SJCRH30 (cell line): ENCODE data around the gene SLC7A8. TPM values are rescaled to one million over a fixed set of nuclear protein-coding genes. Genes with fewer than 3 reads are reported as not detected.

ENCODE experiments used
- DNase-seq, 2 experiments: peaks; one replicate each; pipeline ENCODE4 v3.0.0-alpha.2; 2015 to 2020
- H3K27ac ChIP-seq: fragments of 250-450 bp; sonication (Bioruptor Pico); 2 replicates; pipeline ENCODE4 v1.5.1; 2020; ENCODE audit warnings: mild to moderate bottlenecking, moderate library complexity
- H3K27me3 ChIP-seq: fragments of 250-450 bp; sonication (Bioruptor Pico); 2 replicates; pipeline ENCODE4 v1.5.1; 2020; ENCODE audit warnings: mild to moderate bottlenecking, moderate library complexity
- H3K36me3 ChIP-seq: fragments of 250-450 bp; sonication (Bioruptor Pico); 2 replicates; pipeline ENCODE4 v1.5.1; 2020; ENCODE audit warnings: mild to moderate bottlenecking, moderate library complexity
- H3K4me1 ChIP-seq: fragments of 250-450 bp; sonication (Bioruptor Pico); 2 replicates; pipeline ENCODE4 v1.5.1; 2020; ENCODE audit warnings: mild to moderate bottlenecking, moderate library complexity
- H3K4me3 ChIP-seq: fragments of 250-450 bp; sonication (Bioruptor Pico); 2 replicates; pipeline ENCODE4 v1.5.1; 2020; ENCODE audit warnings: mild to moderate bottlenecking, moderate library complexity
- H3K9me3 ChIP-seq: fragments of 250-450 bp; sonication (Bioruptor Pico); replicated peaks from 2 replicates; pipeline ENCODE4 v1.5.1; 2020; ENCODE audit warnings: mild to moderate bottlenecking, moderate library complexity
- total RNA-seq: library from RNA; depleted of rRNA; stranded (reverse); fragments of >200 nt; shearing (Covaris generic); gene quantifications from 2 replicates; pipeline ENCODE4 v1.2.3, GENCODE V29; 2014

The SLC7A8 gene
- total RNA-seq, 1 experiment from 2014 or later = 0.04 TPM

DNA sequence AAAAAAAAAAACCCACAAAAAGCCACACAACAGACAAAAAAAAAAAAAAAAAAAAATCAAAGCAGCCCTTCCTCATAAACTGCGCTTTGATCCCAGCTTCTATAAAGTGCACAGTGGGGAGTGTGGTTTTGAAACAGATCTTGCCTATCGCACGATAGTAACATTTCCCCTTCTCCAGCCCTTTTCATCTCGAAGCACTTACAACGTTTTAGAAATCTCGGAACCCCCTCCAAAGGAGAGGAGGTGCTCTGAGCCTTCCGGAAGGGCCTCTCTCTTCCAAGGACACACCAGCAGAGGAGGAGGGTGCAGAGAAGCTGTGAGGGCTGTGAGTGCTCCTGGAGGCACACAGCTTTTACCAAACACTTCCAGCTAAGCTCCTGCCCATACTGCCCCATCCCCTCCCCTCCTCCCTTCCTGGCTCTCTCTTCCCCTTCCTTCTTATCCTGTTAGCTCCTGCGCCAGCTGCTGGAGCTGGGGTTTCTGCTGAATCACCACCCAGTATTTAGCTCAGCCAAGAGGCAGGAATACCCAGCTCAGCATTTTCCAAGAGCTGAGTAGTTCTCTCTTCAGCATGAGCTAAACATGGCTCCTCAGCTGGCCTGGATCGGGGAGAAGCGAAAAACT lies 28.4 kb downstream of the SLC7A8 start:
- H3K4me3 ChIP-seq = no peak overlapping the region
- no peak overlapping the region for H3K27ac ChIP-seq

DNA sequence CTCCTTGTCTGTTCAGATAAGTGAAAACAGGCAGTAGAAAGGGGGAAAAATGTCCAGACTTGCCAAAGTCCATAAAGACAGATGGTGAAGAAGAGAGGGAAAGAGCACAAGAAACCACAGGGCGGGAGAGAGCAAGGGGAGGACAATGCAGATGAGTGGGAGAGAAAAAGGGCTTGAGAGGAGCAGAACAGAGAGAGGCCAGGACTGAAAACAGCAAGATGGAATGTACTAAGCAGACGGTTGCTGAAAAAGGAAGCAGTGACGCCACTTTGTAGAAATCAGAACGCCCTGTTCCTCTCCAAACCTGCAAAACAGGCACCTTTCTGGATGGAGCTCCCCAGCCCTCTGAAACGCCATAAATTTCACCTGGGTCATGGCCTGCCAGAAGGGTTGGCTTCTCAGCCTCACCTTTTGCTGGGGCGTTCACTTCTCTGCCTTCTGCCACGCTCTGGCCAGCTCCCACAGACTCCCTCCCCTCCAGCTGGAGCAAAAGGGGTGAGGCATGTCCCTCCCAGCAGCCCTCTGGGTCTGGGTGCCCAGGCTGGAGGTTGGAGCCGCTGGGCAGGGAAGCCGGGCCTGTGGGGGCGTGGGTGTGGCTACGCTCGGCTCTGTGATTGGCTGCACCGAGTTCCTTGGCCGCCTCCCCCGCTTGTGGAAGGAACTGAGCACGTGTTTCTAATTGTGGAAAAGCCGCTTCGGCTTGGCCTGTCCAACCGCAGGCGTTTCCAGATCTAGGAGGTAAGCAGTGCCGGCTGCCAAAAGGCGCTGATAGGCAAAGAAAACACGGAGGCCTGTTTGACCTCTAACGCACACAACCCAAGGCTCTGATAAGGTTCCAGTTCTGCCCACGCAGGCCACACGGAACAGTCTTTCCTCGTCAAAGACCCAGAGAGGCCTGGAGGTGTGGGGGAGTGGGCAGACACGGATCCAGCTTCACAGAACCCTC lies 29.3 kb downstream of the SLC7A8 start:
- H3K4me3 ChIP-seq = no peak overlapping the region
- peaks cover 10% of the 10 kb centered on the region; the same call in 1 of the 2 replicates for H3K27me3 ChIP-seq
- no peak overlapping the region for H3K27ac ChIP-seq
- H3K36me3 ChIP-seq = no peaks in the 10 kb centered on the region
- no peaks in the 10 kb centered on the region for H3K9me3 ChIP-seq
- no peaks in the 10 kb centered on the region for H3K4me1 ChIP-seq
- DNase-seq = no peak

More for the DNA sequence above, 28.4 kb downstream of the SLC7A8 start:
- Histone ChIP-seq H3K4me1 (no peaks in the 10 kb centered on the region), H3K9me3 (no peaks in the 10 kb centered on the region), H3K36me3 (no peaks in the 10 kb centered on the region), H3K27me3 (peaks cover 10% of the 10 kb centered on the region; the same call in 1 of the 2 replicates)
- DNase-seq = peak; percentile 42 to 49

DNA sequence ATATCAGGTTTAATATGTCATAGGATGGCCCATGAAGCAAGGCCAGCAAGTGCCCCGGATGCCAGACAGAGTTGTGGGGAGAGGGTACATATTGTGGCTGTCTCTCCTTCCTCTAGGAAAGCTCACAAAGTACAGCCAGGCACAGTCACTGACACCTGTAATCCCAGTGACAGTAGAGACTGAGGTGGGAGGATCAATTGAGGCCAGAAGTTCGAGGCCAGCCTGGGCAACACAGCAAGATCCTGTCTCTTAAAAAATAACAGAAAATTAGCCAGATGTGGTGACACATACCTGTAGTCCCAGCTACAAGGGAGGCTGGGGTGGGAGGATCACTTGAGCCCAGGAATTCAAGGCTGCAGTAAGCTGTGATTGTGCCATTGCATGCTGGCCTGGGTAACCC lies 32.1 kb downstream of the SLC7A8 start:
- H3K27me3 ChIP-seq = peaks cover 9% of the 10 kb centered on the region; the same call in 1 of the 2 replicates
- H3K27ac ChIP-seq = no peak overlapping the region
- H3K4me3 ChIP-seq = no peak overlapping the region
- DNase-seq = no peak
- H3K9me3 ChIP-seq = no peaks in the 10 kb centered on the region
- no peaks in the 10 kb centered on the region for H3K36me3 ChIP-seq
- no peaks in the 10 kb centered on the region for H3K4me1 ChIP-seq

DNA sequence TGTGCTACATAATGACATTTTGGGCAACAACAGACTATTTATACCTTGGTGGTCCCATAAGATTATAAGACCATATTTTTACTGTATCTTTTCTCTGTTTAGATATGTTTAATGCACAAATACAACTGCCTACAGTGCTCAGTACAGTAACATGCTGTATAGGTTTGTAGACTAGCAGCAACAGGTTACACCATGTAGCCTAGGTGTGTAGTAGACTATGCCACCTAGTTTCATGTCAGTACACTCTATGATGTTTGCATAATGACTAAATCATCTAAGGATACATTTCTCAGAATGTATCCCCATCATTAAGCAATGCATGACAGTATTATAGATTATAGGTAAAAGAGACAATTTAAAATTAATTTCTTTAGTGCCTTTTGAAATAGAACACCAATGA lies 33.7 kb downstream of the SLC7A8 start:
- Histone ChIP-seq H3K36me3 (no peaks in the 10 kb centered on the region), H3K27me3 (peaks cover 5% of the 10 kb centered on the region; the same call in 1 of the 2 replicates), H3K4me3 (no peak overlapping the region), H3K27ac (no peak overlapping the region), H3K4me1 (no peaks in the 10 kb centered on the region), H3K9me3 (no peaks in the 10 kb centered on the region)
- DNase-seq = no peak

DNA sequence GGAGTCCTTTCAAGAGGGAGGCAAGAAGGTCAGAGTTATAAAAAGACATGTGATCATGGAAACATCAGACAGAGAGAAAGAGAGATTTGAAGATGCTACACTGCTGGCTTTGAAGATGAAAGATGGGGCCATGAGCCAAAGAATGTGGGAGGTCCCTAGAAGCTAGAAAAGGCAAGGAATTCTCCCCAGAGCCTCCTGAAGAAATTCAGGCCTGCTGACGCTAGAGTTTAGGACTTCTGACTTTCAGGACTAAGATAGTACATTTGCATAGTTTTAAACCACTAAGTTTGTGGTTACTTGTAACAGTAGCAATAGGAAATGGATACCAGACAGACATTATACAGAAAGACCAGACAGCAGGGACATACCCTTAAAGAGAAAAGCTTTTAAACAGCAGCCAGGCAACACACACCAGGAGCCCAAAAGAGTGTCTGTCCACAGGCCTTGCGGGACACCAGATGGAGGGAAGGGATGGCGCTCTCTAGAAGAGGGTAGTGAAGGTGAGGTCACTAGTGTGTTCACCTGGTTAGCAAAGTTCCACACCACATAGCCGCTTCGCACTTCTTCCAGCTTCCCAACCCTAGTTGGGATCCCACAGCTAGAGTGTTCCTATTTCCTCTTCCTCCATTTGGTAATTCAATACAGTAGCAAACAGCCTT lies 34.7 kb downstream of the SLC7A8 start:
- no peaks in the 10 kb centered on the region for H3K36me3 ChIP-seq
- no peaks in the 10 kb centered on the region for H3K4me1 ChIP-seq
- DNase-seq = no peak
- H3K27ac ChIP-seq = no peak overlapping the region
- no peaks in the 10 kb centered on the region for H3K9me3 ChIP-seq
- no peak overlapping the region for H3K4me3 ChIP-seq
- H3K27me3 ChIP-seq = peaks cover 5% of the 10 kb centered on the region; the same call in 1 of the 2 replicates

DNA sequence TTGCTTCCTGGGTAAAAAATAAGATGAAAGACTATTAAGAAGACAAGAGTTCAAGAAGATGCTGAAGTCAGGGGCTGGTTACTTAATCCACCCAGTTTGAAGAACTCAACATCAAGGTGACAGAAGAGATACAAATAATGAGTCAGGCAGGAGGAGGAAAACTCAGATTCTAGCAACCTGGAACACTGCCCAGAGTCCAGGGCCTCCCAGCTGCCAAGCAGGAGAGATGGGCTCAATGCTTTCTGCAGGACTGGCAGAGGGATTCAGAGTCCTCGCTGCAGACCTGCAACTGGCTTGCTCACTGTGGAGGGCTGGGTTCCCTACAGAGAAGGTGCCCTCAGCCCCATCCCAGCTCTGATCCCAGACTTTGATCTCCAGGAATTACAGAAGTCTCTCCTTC lies 35.8 kb downstream of the SLC7A8 start:
- H3K4me3 ChIP-seq = no peak overlapping the region
- no peak for DNase-seq
- H3K36me3 ChIP-seq = no peaks in the 10 kb centered on the region
- H3K27ac ChIP-seq = no peak overlapping the region
- H3K4me1 ChIP-seq = no peaks in the 10 kb centered on the region
- H3K27me3 ChIP-seq = peaks cover 5% of the 10 kb centered on the region; the same call in 1 of the 2 replicates
- H3K9me3 ChIP-seq = no peaks in the 10 kb centered on the region

DNA sequence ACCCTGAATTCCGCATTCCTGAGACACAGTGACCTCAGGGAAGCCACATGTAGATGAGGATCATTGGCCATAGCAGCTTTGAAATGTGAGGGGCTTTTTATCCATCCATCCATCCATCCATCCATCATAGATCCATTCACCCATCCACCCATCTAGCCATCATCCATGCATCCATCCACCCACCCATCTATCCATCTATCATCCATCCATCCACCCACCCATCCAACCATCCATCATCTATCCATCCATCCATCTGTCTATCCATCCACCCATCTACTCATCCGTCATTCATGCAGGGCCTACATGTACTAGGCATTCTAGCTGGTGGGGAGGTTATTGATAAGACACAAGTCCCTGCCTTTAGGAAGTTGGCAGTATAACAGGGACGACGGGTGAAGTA lies 36.5 kb downstream of the SLC7A8 start:
- H3K4me1 ChIP-seq = peaks cover 2% of the 10 kb centered on the region; the same call in 1 of the 2 replicates

DNA sequence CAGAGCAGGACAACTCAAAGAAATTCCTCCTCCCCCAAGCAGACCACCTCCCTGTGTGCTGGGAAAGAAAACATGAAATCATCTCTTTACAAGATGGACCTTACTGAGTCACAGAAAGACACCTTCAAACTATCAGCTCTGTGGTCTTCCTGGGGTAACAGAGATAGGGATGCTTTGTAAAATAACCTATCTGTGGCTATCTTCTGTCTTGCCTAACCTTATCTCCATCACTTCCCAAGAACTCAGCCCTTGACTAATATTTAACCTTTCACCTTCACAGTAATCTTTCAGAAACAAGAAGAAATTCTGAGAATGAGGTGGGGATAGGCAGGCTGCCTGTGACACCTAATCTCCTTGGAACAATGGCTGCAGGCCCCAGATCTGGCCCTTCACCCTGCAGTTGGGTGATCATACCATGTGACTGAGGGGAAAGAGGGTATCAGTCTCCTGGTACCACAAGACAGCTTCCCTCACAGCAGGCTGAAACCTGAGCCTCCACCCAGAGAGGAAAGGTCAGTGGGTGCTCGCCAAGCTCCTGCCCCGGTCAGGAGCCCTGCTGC lies 37.0 kb downstream of the SLC7A8 start:
- no peaks in the 10 kb centered on the region for H3K36me3 ChIP-seq
- H3K27me3 ChIP-seq = peaks cover 5% of the 10 kb centered on the region; the same call in 1 of the 2 replicates
- peaks cover 7% of the 10 kb centered on the region; the same call in 1 of the 2 replicates for H3K4me1 ChIP-seq
- no peaks in the 10 kb centered on the region for H3K9me3 ChIP-seq
- DNase-seq = no peak
- H3K4me3 ChIP-seq = no peak overlapping the region
- no peak overlapping the region for H3K27ac ChIP-seq

More for the DNA sequence above, 36.5 kb downstream of the SLC7A8 start:
- no peaks in the 10 kb centered on the region for H3K9me3 ChIP-seq
- no peak overlapping the region for H3K27ac ChIP-seq
- no peaks in the 10 kb centered on the region for H3K36me3 ChIP-seq
- peaks cover 5% of the 10 kb centered on the region; the same call in 1 of the 2 replicates for H3K27me3 ChIP-seq
- H3K4me3 ChIP-seq = no peak overlapping the region
- DNase-seq = no peak

DNA sequence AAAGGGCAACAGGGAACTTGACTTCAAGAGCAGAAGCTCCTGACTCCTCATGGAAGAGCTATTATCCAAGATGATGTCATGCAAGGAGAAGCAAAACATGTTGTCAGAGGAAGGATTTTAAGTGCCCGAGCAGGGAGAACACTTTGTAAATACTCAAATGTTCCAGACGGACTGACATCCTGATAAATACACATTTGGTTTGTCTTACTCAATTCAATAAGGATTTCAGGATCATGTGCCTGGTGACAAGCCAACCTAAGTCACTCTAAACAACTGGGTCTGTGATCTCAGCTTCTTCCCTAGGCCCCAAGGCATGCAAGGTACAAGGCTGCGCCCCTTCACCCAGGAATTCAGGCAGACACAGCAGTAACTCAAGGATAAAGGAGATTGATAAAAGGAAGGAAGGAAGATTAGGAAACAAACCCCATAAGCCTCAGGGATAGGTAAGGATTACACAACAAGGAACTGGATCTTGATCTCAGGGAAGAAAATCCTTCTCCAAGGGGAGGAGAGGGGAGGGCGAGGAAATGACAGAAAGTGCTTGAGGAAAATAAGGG lies 37.6 kb downstream of the SLC7A8 start:
- Histone ChIP-seq H3K36me3 (no peaks in the 10 kb centered on the region), H3K4me1 (peaks cover 10% of the 10 kb centered on the region; the same call in 1 of the 2 replicates), H3K27me3 (peaks cover under 1% of the 10 kb centered on the region; the same call in 1 of the 2 replicates), H3K9me3 (no peaks in the 10 kb centered on the region), H3K4me3 (no peak overlapping the region), H3K27ac (no peak overlapping the region)
- DNase-seq = no peak

DNA sequence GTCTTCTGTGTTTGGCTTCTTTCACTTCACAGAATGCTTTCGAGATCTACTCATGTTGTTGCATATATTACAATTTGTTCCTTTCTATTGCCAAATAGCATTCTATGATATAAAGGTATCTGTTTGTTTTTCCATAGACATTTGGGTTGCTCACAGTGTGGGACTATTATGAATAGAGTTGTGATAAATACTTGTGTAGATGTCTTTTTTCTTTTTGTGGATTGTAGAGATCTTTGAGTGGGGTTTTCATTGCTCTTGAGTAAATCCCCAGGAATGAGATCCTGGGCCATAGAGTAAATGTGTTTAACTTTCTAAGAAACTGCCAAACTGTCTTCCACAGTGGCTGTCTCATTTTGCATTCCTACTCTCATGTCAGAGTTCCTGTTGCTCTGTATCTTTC lies 39.5 kb downstream of the SLC7A8 start:
- DNase-seq = no peak
- H3K27ac ChIP-seq = no peak overlapping the region
- H3K9me3 ChIP-seq = no peaks in the 10 kb centered on the region

DNA sequence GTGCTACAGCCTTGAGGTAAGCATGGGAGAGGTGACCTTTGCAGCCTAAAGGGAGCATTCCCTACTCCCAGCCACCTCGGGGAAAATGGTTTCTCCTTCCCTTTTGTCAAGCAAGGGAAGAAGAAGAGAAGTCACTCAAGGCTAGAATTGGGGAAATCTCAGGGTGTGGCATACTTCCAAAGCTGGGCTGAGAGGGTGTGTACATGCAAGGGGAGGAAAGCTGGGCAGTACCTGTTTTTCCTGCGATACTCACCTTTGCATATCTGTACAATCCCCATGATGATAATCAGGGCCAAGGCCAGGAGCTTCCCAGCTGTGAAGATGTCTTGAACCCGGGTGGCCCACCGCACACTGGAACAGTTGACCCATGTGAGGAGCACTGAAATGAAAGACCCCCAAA lies 40.6 kb downstream of the SLC7A8 start:
- Histone ChIP-seq H3K27me3 (no peaks in the 10 kb centered on the region; the same call in 1 of the 2 replicates), H3K4me1 (peaks cover 10% of the 10 kb centered on the region; the same call in 1 of the 2 replicates), H3K4me3 (no peak overlapping the region), H3K27ac (no peak overlapping the region), H3K36me3 (no peaks in the 10 kb centered on the region), H3K9me3 (no peaks in the 10 kb centered on the region)
- DNase-seq = no peak

More for the DNA sequence above, 39.5 kb downstream of the SLC7A8 start:
- H3K27me3 ChIP-seq = no peaks in the 10 kb centered on the region
- no peaks in the 10 kb centered on the region for H3K36me3 ChIP-seq
- peaks cover 10% of the 10 kb centered on the region; the same call in 1 of the 2 replicates for H3K4me1 ChIP-seq
- H3K4me3 ChIP-seq = no peak overlapping the region

DNA sequence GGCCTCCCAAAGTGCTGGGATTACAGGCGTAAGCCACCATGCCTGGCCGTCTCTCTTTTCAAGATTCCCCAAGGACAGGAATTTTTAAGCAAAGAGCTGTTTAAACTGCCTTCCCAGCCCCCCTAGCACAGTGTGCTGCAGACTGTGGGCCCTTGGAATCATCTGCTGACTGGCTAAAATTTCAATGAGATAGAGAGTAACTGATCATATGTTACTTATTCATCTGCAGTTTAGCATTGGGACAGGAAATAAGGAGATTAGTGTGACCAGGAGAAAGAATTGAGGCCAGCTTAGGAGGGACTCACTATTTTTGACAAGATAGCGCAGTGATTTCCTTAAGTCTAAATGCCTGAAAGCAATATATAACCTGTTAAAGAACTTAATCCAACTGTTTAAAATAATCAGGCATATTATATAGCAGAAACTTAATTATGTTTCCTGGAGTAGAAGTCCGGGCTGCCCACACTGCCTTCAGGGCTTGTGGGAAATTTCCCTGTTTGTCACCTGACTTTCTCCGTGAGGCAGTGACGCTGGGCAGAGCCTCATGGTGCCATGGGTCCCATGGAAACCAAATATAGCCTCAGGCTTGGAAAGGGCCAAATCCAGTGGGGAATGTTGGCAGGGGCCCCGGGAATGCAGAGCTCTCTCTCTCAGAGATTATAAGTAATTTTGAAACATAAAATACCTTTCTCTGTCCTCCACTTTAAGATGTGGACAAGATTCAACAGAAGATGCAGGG lies 41.6 kb downstream of the SLC7A8 start:
- Histone ChIP-seq H3K9me3 (no peaks in the 10 kb centered on the region), H3K27ac (peak overlapping the region; percentile 5; the same call in 1 of the 2 replicates), H3K4me3 (peak overlapping the region; percentile 13), H3K36me3 (no peaks in the 10 kb centered on the region), H3K4me1 (peaks cover 10% of the 10 kb centered on the region; the same call in 1 of the 2 replicates), H3K27me3 (no peaks in the 10 kb centered on the region; the same call in 1 of the 2 replicates)
- peak; percentile 60 to 70 for DNase-seq

DNA sequence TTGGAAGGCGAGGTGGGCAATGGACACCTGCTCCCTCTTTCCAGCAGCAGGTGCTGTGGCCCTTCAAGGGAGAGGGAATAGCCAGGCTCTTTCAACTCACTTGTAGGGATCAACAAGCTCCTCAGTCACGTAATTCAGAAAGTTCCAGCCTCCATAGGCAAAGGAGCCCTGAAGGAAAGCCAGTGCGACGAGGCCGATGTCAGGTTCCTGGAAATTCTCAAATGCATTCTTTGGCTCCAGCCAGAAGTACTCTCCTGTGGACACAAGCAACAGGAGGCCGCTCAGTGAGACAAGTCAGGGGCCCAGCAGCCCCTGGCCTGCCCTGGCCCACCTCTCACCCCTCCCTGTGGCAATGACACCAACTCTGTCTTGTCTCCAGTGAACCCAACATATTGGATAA lies 43.1 kb downstream of the SLC7A8 start:
- no peaks in the 10 kb centered on the region for H3K9me3 ChIP-seq
- H3K27ac ChIP-seq = no peak overlapping the region

More for the DNA sequence above, 43.1 kb downstream of the SLC7A8 start:
- Histone ChIP-seq H3K27me3 (peaks cover 9% of the 10 kb centered on the region; the same call in 1 of the 2 replicates), H3K4me1 (peaks cover 10% of the 10 kb centered on the region; the same call in 1 of the 2 replicates), H3K4me3 (no peak overlapping the region), H3K36me3 (no peaks in the 10 kb centered on the region)
- no peak for DNase-seq
